ENCODE data around the gene MOBP.

DNA sequence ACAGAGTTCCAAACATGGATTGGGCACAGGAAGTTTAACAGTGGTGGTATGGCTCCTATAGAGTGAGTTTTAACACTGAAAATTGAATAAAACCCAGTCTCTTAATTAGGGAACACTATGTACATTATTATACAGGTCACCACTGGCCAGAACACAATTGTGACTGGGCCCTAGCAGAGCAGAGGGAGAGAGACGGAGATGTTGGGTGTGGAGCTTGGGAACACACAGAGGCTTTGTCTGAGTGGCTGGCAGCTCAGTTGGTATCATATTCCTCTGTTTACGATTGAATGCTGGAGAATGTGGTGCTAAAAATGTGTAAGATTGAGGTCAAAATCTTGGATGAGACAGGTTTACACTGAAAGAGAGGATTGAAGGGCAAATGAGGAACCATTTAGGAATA, 6.8 kb upstream of the MOBP start:
- no peak for TF ChIP-seq CHD1 (IDR thresholded peaks at IDR 0.05; ENCODE audit: low read depth, low read length)
- TF ChIP-seq RAD21 (IDR thresholded peaks at IDR 0.05; ENCODE audit: low read length): no peak
- no peak for TF ChIP-seq MAZ (IDR thresholded peaks at IDR 0.05; ENCODE audit: borderline replicate concordance, low read depth, low read length)
- TF ChIP-seq CTCF (conservative IDR thresholded peaks at IDR 0.05; ENCODE audit: low read depth, low read length): no peak
- no peak for TF ChIP-seq NFE2L2 (IDR thresholded peaks at IDR 0.05; ENCODE audit: low read depth, low read length)
- no peak for TF ChIP-seq CEBPB (IDR thresholded peaks at IDR 0.05; ENCODE audit: low read depth, low read length)
- TF ChIP-seq POLR2A (IDR thresholded peaks at IDR 0.05; ENCODE audit: low read depth, low read length): no peak
- TF ChIP-seq, protein P1, sequence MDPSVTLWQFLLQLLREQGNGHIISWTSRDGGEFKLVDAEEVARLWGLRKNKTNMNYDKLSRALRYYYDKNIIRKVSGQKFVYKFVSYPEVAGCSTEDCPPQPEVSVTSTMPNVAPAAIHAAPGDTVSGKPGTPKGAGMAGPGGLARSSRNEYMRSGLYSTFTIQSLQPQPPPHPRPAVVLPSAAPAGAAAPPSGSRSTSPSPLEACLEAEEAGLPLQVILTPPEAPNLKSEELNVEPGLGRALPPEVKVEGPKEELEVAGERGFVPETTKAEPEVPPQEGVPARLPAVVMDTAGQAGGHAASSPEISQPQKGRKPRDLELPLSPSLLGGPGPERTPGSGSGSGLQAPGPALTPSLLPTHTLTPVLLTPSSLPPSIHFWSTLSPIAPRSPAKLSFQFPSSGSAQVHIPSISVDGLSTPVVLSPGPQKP (IDR thresholded peaks at IDR 0.05; ENCODE audit: borderline replicate concordance, low read depth, low read length): no peak
- no peak for TF ChIP-seq RFX5 (IDR thresholded peaks at IDR 0.05; ENCODE audit: low read depth, low read length)
- TF ChIP-seq BHLHE40 (IDR thresholded peaks at IDR 0.05; ENCODE audit: low read depth, low read length): no peak
- TF ChIP-seq MXI1 (IDR thresholded peaks at IDR 0.05; ENCODE audit: borderline replicate concordance, low read depth, low read length): no peak
- TF ChIP-seq MAFK (IDR thresholded peaks at IDR 0.05; ENCODE audit: low read depth, low read length): no peak
